Endothelial cell of umbilical vein (primary cell): Measurements from ENCODE around the gene LRRC3C.

Source experiments
- CTCF ChIP-seq, 2 donors: IDR thresholded peaks; 1 replicate in 1 of 2; 2 replicates in 1 of 2; pipeline ENCODE4 v1.5.1; 2011; ENCODE audit warnings: low read length in 2 of 2, mild to moderate bottlenecking in 2 of 2, moderate library complexity in 2 of 2, control low read depth in 1 of 2, inconsistent platforms in 1 of 2, low read depth in 1 of 2; ENCODE audit not compliant: insufficient read depth in 1 of 2; ENCODE audit errors: extremely low read depth in 1 of 2
- EZH2 ChIP-seq: IDR thresholded peaks from 2 replicates; pipeline ENCODE4 v1.6.1; 2012; ENCODE audit warnings: borderline replicate concordance, low read depth, mild to moderate bottlenecking, moderate library complexity, low read length, inconsistent platforms; ENCODE audit not compliant: severe bottlenecking
- FOS ChIP-seq: IDR thresholded peaks from 2 replicates; pipeline ENCODE4 v1.6.1; 2011; ENCODE audit warnings: mild to moderate bottlenecking, low read length, moderate library complexity, borderline replicate concordance; ENCODE audit not compliant: insufficient read depth
- GATA2 ChIP-seq: IDR thresholded peaks from 2 replicates; pipeline ENCODE4 v1.7.0; 2011; ENCODE audit warnings: low read depth, mild to moderate bottlenecking, moderate library complexity, mixed read lengths, low read length; ENCODE audit not compliant: insufficient read length, insufficient read depth
- MAX ChIP-seq: IDR thresholded peaks from 2 replicates; pipeline ENCODE4 v1.6.1; 2011; ENCODE audit not compliant: insufficient read depth, insufficient read length
- POLR2A ChIP-seq: IDR thresholded peaks from 2 replicates; pipeline ENCODE4 v1.6.1; 2012; ENCODE audit warnings: low read depth, mild to moderate bottlenecking, control low read depth, low read length
- POLR2AphosphoS5 ChIP-seq: IDR thresholded peaks from 2 replicates; pipeline ENCODE4 v1.6.1; 2012; ENCODE audit warnings: low read depth, mild to moderate bottlenecking, control low read depth, low read length, moderate library complexity; ENCODE audit not compliant: insufficient read depth

- no peak for TF ChIP-seq CTCF (IDR thresholded peaks at IDR 0.05; ENCODE audit: extremely low read depth in 1 of 2, insufficient read depth in 1 of 2, low read depth in 1 of 2, low read length in 2 of 2)
- no peak for TF ChIP-seq FOS
- TF ChIP-seq EZH2 = no peak
- no peak for TF ChIP-seq POLR2A
- TF ChIP-seq GATA2 = no peak
- no peak for TF ChIP-seq POLR2AphosphoS5
- TF ChIP-seq MAX = no peak
Observed at GRCh38 chr17:39927929-39928857, 661 bp downstream of the LRRC3C start.
